IMR-90 (cell line): ENCODE results near the gene TMED10. TPM values are rescaled to one million over a fixed set of nuclear protein-coding genes. Genes with fewer than 3 reads are reported as not detected.

Experiments
- ATAC-seq: fragments of 200-7000 bp; cut with Tn5 transposase; 2 replicates; pipeline ENCODE4 v1.9.1; 2020; ENCODE audit warnings: low read depth, mild to moderate bottlenecking, moderate library complexity
- BruUV-seq: library from RNA; stranded (reverse); fragments of 400-500 nt; replicated peaks from 2 replicates; lab custom pipeline; 2021; lab: Mats Ljungman, UMichigan
- CTCF ChIA-PET: fragments of 300-600 bp; formaldehyde crosslinking; extraction: SDS; loops from one replicate; lab custom pipeline; 2021; ENCODE audit warnings: antibody characterized with exemption; lab: Yijun Ruan, JAX
- POLR2A ChIA-PET: fragments of 300-600 bp; sonication (Branson Sonifier 250); formaldehyde crosslinking; loops from one replicate; lab custom pipeline; 2022; ENCODE audit warnings: antibody characterized with exemption; ENCODE audit not compliant: unreplicated experiment; lab: Charles Lee
- DNase-seq: peaks from one replicate; pipeline ENCODE4 v3.0.0; 2013
- H2AFZ ChIP-seq: replicated peaks from 2 replicates; pipeline ENCODE3; 2013; ENCODE audit warnings: low read length, mild to moderate bottlenecking; ENCODE audit not compliant: poor library complexity
- H2AK5ac ChIP-seq: 2 replicates; pipeline ENCODE4 v1.6.1; 2013; ENCODE audit warnings: low read depth, low read length, inconsistent platforms
- H2AK9ac ChIP-seq: replicated peaks from 2 replicates; pipeline ENCODE3; 2013; ENCODE audit warnings: mild to moderate bottlenecking, low read depth, low read length, moderate library complexity; ENCODE audit not compliant: poor library complexity
- H2BK120ac ChIP-seq: 2 replicates; pipeline ENCODE4 v1.6.1; 2013; ENCODE audit warnings: low read depth, low read length, inconsistent platforms
- H2BK15ac ChIP-seq: 3 replicates; pipeline ENCODE4 v1.6.1; 2013; ENCODE audit warnings: low read depth, low read length, inconsistent platforms
- H2BK20ac ChIP-seq: 2 replicates; pipeline ENCODE4 v1.6.1; 2013; ENCODE audit warnings: low read depth, mild to moderate bottlenecking, inconsistent platforms, low read length, moderate library complexity
- H2BK5ac ChIP-seq: 2 replicates; pipeline ENCODE4 v1.6.1; 2013; ENCODE audit warnings: mild to moderate bottlenecking, low read depth, low read length, inconsistent platforms; ENCODE audit not compliant: poor library complexity, severe bottlenecking
- H3K14ac ChIP-seq: replicated peaks from 2 replicates; pipeline ENCODE4 v1.6.1; 2013; ENCODE audit warnings: low read depth, low read length, inconsistent platforms
- H3K18ac ChIP-seq: 2 replicates; pipeline ENCODE4 v1.6.1; 2013; ENCODE audit warnings: low read depth, low read length, control low read depth
- H3K23ac ChIP-seq: 2 replicates; pipeline ENCODE4 v1.6.1; 2013; ENCODE audit warnings: low read depth, low read length, inconsistent platforms
- H3K27ac ChIP-seq: 2 replicates; pipeline ENCODE4 v1.5.1; 2013; ENCODE audit warnings: mild to moderate bottlenecking, control low read depth, low read length; ENCODE audit not compliant: insufficient read depth
- H3K27me3 ChIP-seq: 2 replicates; pipeline ENCODE4 v1.6.1; 2013; ENCODE audit warnings: low read length; ENCODE audit not compliant: control insufficient read depth, insufficient read depth
- H3K36me3 ChIP-seq: 2 replicates; pipeline ENCODE4 v1.6.1; 2013; ENCODE audit warnings: low read length, mixed read lengths; ENCODE audit not compliant: control insufficient read depth, insufficient read depth
- H3K4ac ChIP-seq: 2 replicates; pipeline ENCODE4 v1.6.1; 2013; ENCODE audit warnings: low read depth, low read length, inconsistent platforms
- H3K4me1 ChIP-seq: 2 replicates; pipeline ENCODE4 v1.6.1; 2013; ENCODE audit warnings: low read length, mixed read lengths; ENCODE audit not compliant: control insufficient read depth, insufficient read depth
- H3K4me2 ChIP-seq: 2 replicates; pipeline ENCODE4 v1.6.1; 2013; ENCODE audit warnings: low read depth, mild to moderate bottlenecking, control low read depth, low read length, moderate library complexity
- H3K4me3 ChIP-seq: 2 replicates; pipeline ENCODE4 v1.5.1; 2013; ENCODE audit warnings: low read depth, mild to moderate bottlenecking, control low read depth, low read length, moderate library complexity; ENCODE audit not compliant: insufficient read depth
- H3K56ac ChIP-seq: 2 replicates; pipeline ENCODE4 v1.6.1; 2013; ENCODE audit warnings: low read length, inconsistent platforms; ENCODE audit not compliant: insufficient read depth; ENCODE audit errors: extremely low read depth
- H3K79me1 ChIP-seq, 2 experiments: 2 replicates each; pipeline ENCODE4 v1.6.1; 2013; ENCODE audit warnings: low read length in 2 of 2, inconsistent platforms in 1 of 2, low read depth in 1 of 2
- H3K9ac ChIP-seq: 2 replicates; pipeline ENCODE4 v1.6.1; 2013; ENCODE audit warnings: low read depth, low read length, control low read depth
- H3K9me1 ChIP-seq: 2 replicates; pipeline ENCODE4 v1.6.1; 2013; ENCODE audit warnings: low read length, inconsistent platforms; ENCODE audit not compliant: insufficient read depth
- H3K9me3 ChIP-seq: 2 replicates; pipeline ENCODE4 v1.6.1; 2013; ENCODE audit warnings: low read length; ENCODE audit not compliant: control insufficient read depth, insufficient read depth
- H4K20me1 ChIP-seq: 2 replicates; pipeline ENCODE4 v1.6.1; 2013; ENCODE audit warnings: low read length, inconsistent platforms; ENCODE audit not compliant: insufficient read depth
- H4K5ac ChIP-seq: 2 replicates; pipeline ENCODE4 v1.6.1; 2013; ENCODE audit warnings: mild to moderate bottlenecking, low read depth, low read length, control low read depth
- H4K8ac ChIP-seq, 2 experiments: 2 replicates each; pipeline ENCODE4 v1.6.1; 2013; ENCODE audit warnings: low read depth in 2 of 2, low read length in 2 of 2, control low read depth in 1 of 2, inconsistent platforms in 1 of 2
- H4K91ac ChIP-seq: 2 replicates; pipeline ENCODE4 v1.6.1; 2013; ENCODE audit warnings: low read depth, low read length, inconsistent platforms; ENCODE audit not compliant: insufficient read depth
- CEBPB ChIP-seq: IDR thresholded peaks from 2 replicates; pipeline ENCODE4 v1.6.1; 2012; ENCODE audit warnings: low read depth, low read length, improper control_type of control experiment
- FOS ChIP-seq: fragments of 150-350 bp; IDR thresholded peaks from 2 replicates; pipeline ENCODE4 v1.6.1; 2016; ENCODE audit warnings: low read depth, low read length
- MAFK ChIP-seq: IDR thresholded peaks from 2 replicates; pipeline ENCODE4 v1.6.1; 2012; ENCODE audit warnings: low read depth, low read length, improper control_type of control experiment
- MXI1 ChIP-seq: IDR thresholded peaks from 2 replicates; pipeline ENCODE4 v1.6.1; 2012; ENCODE audit warnings: low read depth, mild to moderate bottlenecking, low read length, moderate library complexity, borderline replicate concordance
- RCOR1 ChIP-seq: IDR thresholded peaks from 2 replicates; pipeline ENCODE4 v1.6.1; 2012; ENCODE audit warnings: mild to moderate bottlenecking, low read length, improper control_type of control experiment; ENCODE audit not compliant: insufficient replicate concordance
- SMC3 ChIP-seq: fragments of 150-350 bp; IDR thresholded peaks from 2 replicates; pipeline ENCODE4 v1.6.1; 2016; ENCODE audit warnings: low read depth, mild to moderate bottlenecking, antibody characterized with exemption, low read length, moderate library complexity
- WGBS, 2 experiments: methylation state at CpG; one replicate each; pipeline versions ENCODE4 v1.1.5 to v1.1.7; 2013; ENCODE audit warnings: missing lambda C conversion rate in 2 of 2; ENCODE audit not compliant: insufficient read length in 1 of 2; ENCODE audit errors: extremely low coverage in 2 of 2; 5-methylcytosine and 5-hydroxymethylcytosine counted together
- dilution Hi-C: fragments of 300-500 bp; cut with HindIII; formaldehyde crosslinking; loops from one replicate; pipeline ENCODE4 v1.14.3; 2018; ENCODE audit warnings: low sequenced_read_pairs; ENCODE audit not compliant: unreplicated experiment
- in situ Hi-C: fragments of 300-500 bp; cut with MboI; formaldehyde crosslinking; loops from 3 replicates; pipeline ENCODE4 v1.14.3; 2019; ENCODE audit warnings: low sequenced_read_pairs, inconsistent platforms, mixed read lengths
- intact Hi-C: fragments of 100-400 bp; cut with micrococcal nuclease; formaldehyde crosslinking; loops from 2 replicates; pipeline ENCODE4 v1.10.0; 2022
- polyA plus RNA-seq, 3 experiments: library from polyadenylated mRNA; depleted of rRNA; stranded (reverse); fragments of >200 nt; gene quantifications; 2 replicates each; pipeline ENCODE4 v1.2.3, GENCODE V29; 2012; ENCODE audit warnings: low replicate concordance in 1 of 3
- total RNA-seq: library from RNA; depleted of rRNA; stranded (reverse); fragments of >200 nt; gene quantifications from 2 replicates; pipeline ENCODE4 v1.2.3, GENCODE V29; 2012

Gene TMED10
- total and polyA plus RNA-seq, 2 of the 4 experiments (the other 2 are of a cell fraction), result 254 to 441 TPM

- DNase-seq (peak; percentile 35), ATAC-seq (no peak)
- Histone ChIP-seq H2BK15ac (no peak overlapping the region), H2BK120ac (no peak overlapping the region), H2AK5ac (no peak overlapping the region), H3K36me3 (no peaks in the 10 kb centered on the region), H4K8ac (no peak overlapping the region), H3K4ac (no peak overlapping the region), H4K5ac (no peak overlapping the region), H2AK9ac (no peak overlapping the region), H2BK5ac (no peak overlapping the region), H3K4me2 (no peak overlapping the region), H3K14ac (no peak overlapping the region), H3K9me3 (no peaks in the 10 kb centered on the region), H2BK20ac (no peak overlapping the region), H3K23ac (no peak overlapping the region), H3K27me3 (no peaks in the 10 kb centered on the region), H4K91ac (no peak overlapping the region), H2AFZ (no peak overlapping the region), H3K4me1 (peaks cover 8% of the 10 kb centered on the region; the same call in 1 of the 2 replicates), H3K4me3 (no peak overlapping the region), H3K79me1 (no peaks in the 10 kb centered on the region), H3K9me1 (peaks cover 6% of the 10 kb centered on the region), H3K27ac (no peak overlapping the region), H4K20me1 (no peaks in the 10 kb centered on the region), H3K56ac (no peak overlapping the region), H3K18ac (no peak overlapping the region), H3K9ac (no peak overlapping the region)
- dilution Hi-C loops (no loop called here), intact Hi-C loops (no loop called here), in situ Hi-C loops (no loop called here)
- TF ChIP-seq RCOR1 (no peak), FOS (no peak), SMC3 (no peak), MAFK (no peak), CEBPB (no peak), MXI1 (no peak)
- BruUV-seq, result no TSS peak
- 80% methylated on average over 1 of the region's 4 CpGs; no CpG with 5 or more reads in 1 of the 2 experiments for WGBS, 2 experiments
- POLR2A ChIA-PET, result no interaction called here
- CTCF ChIA-PET, result no interaction called here
Measured at GRCh38 chr14:75217508-75218206, 41.2 kb upstream of the TMED10 start.
